Measurements from ENCODE around the gene SLC30A2.

Gene SLC30A2

DNA sequence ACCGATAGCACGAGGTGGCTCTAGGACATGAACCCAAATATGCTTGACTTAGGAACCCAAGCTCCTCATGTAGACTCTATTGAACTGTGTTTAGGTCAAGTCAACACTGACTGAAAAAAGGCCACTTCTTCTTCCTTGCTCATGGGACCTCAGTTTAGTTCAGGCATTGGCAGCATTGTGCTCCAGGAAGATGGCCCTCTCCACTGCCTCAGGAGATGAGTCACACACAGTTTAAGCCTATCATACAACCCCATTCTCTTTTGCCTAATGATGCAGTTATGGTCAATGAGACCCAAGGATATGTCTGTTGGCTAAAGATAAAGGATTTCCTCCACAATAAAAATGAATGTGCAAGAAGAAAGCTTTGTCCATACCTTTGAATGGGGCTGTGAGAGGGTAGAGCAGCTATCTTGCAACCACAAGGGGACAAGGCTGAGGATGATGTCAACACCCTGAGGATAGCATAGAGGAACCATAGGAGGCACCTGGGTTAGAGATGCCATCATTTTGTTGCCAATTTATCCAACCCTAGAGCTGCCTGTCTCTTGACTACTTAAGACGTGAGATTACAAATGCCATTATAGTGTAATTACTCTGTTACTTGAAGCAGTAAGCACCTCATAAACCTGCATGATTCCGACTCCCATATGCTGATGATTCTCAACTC lies 24.5 kb upstream of the SLC30A2 start:
- TF ChIP-seq, protein P1, sequence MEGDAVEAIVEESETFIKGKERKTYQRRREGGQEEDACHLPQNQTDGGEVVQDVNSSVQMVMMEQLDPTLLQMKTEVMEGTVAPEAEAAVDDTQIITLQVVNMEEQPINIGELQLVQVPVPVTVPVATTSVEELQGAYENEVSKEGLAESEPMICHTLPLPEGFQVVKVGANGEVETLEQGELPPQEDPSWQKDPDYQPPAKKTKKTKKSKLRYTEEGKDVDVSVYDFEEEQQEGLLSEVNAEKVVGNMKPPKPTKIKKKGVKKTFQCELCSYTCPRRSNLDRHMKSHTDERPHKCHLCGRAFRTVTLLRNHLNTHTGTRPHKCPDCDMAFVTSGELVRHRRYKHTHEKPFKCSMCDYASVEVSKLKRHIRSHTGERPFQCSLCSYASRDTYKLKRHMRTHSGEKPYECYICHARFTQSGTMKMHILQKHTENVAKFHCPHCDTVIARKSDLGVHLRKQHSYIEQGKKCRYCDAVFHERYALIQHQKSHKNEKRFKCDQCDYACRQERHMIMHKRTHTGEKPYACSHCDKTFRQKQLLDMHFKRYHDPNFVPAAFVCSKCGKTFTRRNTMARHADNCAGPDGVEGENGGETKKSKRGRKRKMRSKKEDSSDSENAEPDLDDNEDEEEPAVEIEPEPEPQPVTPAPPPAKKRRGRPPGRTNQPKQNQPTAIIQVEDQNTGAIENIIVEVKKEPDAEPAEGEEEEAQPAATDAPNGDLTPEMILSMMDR (IDR thresholded peaks at IDR 0.05; ENCODE audit: low read depth, low read length), result no peak
- no peak for DNase-seq (ENCODE audit: extremely low read depth, low read depth)

GRCh38 chr1:26069941-26070295 lies 24.0 kb upstream of the SLC30A2 start:
- TF ChIP-seq, protein P1 (IDR thresholded peaks at IDR 0.05; ENCODE audit: low read depth, low read length), result no peak
- no peak for DNase-seq (ENCODE audit: extremely low read depth, low read depth)

DNA sequence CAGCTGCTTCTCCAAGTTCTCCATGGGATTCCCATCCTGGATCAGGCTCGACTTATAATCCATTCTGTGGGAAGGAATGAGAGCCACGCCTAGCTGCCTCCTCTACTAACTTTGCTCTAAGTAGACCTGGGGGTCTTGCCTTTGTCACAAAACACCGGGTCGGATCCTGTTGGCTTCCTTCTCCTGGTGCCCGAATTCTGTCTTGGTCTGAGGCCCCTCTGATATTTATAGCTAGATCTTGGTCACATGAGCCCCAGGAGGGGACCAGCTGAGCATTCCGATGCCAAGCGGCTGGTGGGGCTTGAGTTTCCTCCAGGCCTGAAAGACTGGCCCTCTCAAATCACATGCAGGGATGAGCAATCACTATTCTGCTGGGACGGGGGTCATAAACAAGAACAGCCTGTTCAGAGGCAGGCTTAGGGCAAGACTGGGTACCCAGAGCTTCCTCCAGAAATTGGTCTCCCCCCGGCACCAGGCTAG lies 21.6 kb upstream of the SLC30A2 start, which contains the start of gene TRIM63:
TSS of gene TRIM63 (minus strand) at position 199 of the 480 bp plus-strand sequence. CDS start at position 63, 136 bp downstream.
- TF ChIP-seq, protein P1 (IDR thresholded peaks at IDR 0.05; ENCODE audit: low read depth, low read length), result no peak
- DNase-seq (ENCODE audit: extremely low read depth, low read depth), result no peak

- TF ChIP-seq, protein P1 (IDR thresholded peaks at IDR 0.05; ENCODE audit: low read depth, low read length), result no peak
Observed at GRCh38 chr1:26066857-26067256, 20.9 kb upstream of the SLC30A2 start.

GRCh38 chr1:26066160-26066559 lies 20.2 kb upstream of the SLC30A2 start:
- TF ChIP-seq, protein P1 (IDR thresholded peaks at IDR 0.05; ENCODE audit: low read depth, low read length), result no peak
- no peak for DNase-seq (ENCODE audit: extremely low read depth, low read depth)

More at GRCh38 chr1:26066857-26067256, 20.9 kb upstream of the SLC30A2 start:
- no peak for DNase-seq (ENCODE audit: extremely low read depth, low read depth)

DNA sequence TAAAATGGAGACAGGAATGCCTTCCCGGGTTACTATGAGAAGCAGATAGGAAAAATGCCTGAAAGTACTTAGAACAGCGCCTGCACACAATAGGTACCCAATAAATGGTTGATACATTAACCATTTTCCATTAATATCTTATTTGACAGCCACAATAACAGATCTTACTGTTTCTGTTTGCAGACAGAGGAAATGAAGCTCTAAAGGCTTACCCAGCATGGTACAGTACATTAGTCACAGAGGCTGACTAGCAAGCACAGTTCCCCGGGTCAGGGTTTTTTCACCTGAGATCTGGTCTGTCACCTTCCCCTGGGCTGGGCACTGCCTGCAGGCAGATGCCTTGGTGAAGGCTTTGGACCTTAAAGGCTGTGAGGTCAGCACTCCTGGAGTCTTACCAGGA lies 18.6 kb upstream of the SLC30A2 start:
- no peak for DNase-seq (ENCODE audit: extremely low read depth, low read depth)
- TF ChIP-seq, protein P1 (IDR thresholded peaks at IDR 0.05; ENCODE audit: low read depth, low read length), result no peak

GRCh38 chr1:26060832-26061574 lies 15.1 kb upstream of the SLC30A2 start:
- no peak for DNase-seq (ENCODE audit: extremely low read depth, low read depth)
- TF ChIP-seq, protein P1 (IDR thresholded peaks at IDR 0.05; ENCODE audit: low read depth, low read length), result no peak
